Mucosa of rectum (tissue), 2 donors: ENCODE data around the gene IDH3G.

Source experiments
- H3K27ac ChIP-seq, 2 donors: one replicate each; pipeline ENCODE4 v1.7.0; 2013; ENCODE audit warnings: inconsistent platforms in 2 of 2, low read depth in 2 of 2, low read length in 2 of 2
- H3K27me3 ChIP-seq, 2 donors: one replicate each; pipeline ENCODE4 v1.7.0; 2013; ENCODE audit warnings: low read length in 2 of 2; ENCODE audit not compliant: control insufficient read depth in 2 of 2, insufficient read depth in 2 of 2
- H3K36me3 ChIP-seq, 2 donors: one replicate each; pipeline ENCODE4 v1.7.0; 2013; ENCODE audit warnings: low read length in 2 of 2; ENCODE audit not compliant: control insufficient read depth in 2 of 2, insufficient read depth in 2 of 2
- H3K4me1 ChIP-seq, 2 donors: one replicate each; pipeline ENCODE4 v1.7.0; 2013; ENCODE audit warnings: low read length in 2 of 2, mild to moderate bottlenecking in 1 of 2; ENCODE audit not compliant: control insufficient read depth in 2 of 2, insufficient read depth in 2 of 2
- H3K4me3 ChIP-seq, 2 donors: one replicate each; pipeline ENCODE4 v1.7.0; 2013; ENCODE audit warnings: low read length in 2 of 2
- H3K9ac ChIP-seq, 2 donors: one replicate each; pipeline ENCODE4 v1.7.0; 2013; ENCODE audit warnings: low read length in 2 of 2, low read depth in 1 of 2, mild to moderate bottlenecking in 1 of 2
- H3K9me3 ChIP-seq, 2 donors: one replicate each; pipeline ENCODE4 v1.7.0; 2013; ENCODE audit warnings: low read length in 2 of 2; ENCODE audit not compliant: control insufficient read depth in 2 of 2
- donor health status: healthy.
- donor health status: Normal muscosa, but diverticular disease.

IDH3G gene

GRCh38 chrX:153767674-153768055 lies 26.5 kb downstream of the IDH3G start:
- H3K9ac ChIP-seq, result no peak overlapping the region
- no peaks in the 10 kb centered on the region for H3K36me3 ChIP-seq
- H3K9me3 ChIP-seq, result no peaks in the 10 kb centered on the region
- H3K27ac ChIP-seq, result no peak overlapping the region
- H3K4me3 ChIP-seq, result no peak overlapping the region
- peaks cover 0 to 4% of the 10 kb centered on the region in 2 donors for H3K4me1 ChIP-seq
- H3K27me3 ChIP-seq, result peaks cover 0 to 1% of the 10 kb centered on the region in 2 donors

GRCh38 chrX:153766871-153767673 lies 27.1 kb downstream of the IDH3G start:
- Histone ChIP-seq H3K9ac (no peak overlapping the region), H3K9me3 (no peaks in the 10 kb centered on the region), H3K27me3 (peaks cover 0 to 1% of the 10 kb centered on the region in 2 donors), H3K27ac (no peak overlapping the region), H3K4me3 (no peak overlapping the region), H3K36me3 (no peaks in the 10 kb centered on the region), H3K4me1 (peaks cover 0 to 4% of the 10 kb centered on the region in 2 donors)

- Histone ChIP-seq H3K36me3 (no peaks in the 10 kb centered on the region), H3K27ac (peak overlapping the region in 1 of 2 donors; percentile 38), H3K9me3 (no peaks in the 10 kb centered on the region), H3K27me3 (peaks cover 0 to 4% of the 10 kb centered on the region in 2 donors), H3K9ac (no peak overlapping the region), H3K4me1 (peaks cover 0 to 4% of the 10 kb centered on the region in 2 donors), H3K4me3 (no peak overlapping the region)
Observed at GRCh38 chrX:153766098-153766817, 27.9 kb downstream of the IDH3G start.

- no peaks in the 10 kb centered on the region for H3K9me3 ChIP-seq
- H3K9ac ChIP-seq, result no peak overlapping the region
- no peak overlapping the region for H3K4me3 ChIP-seq
- H3K27me3 ChIP-seq, result peaks cover 0 to 4% of the 10 kb centered on the region in 2 donors
- no peaks in the 10 kb centered on the region for H3K36me3 ChIP-seq
- peaks cover 0 to 4% of the 10 kb centered on the region in 2 donors for H3K4me1 ChIP-seq
- H3K27ac ChIP-seq, result peak overlapping the region in 1 of 2 donors; percentile 38
Observed at GRCh38 chrX:153765138-153766079, 28.8 kb downstream of the IDH3G start.

- Histone ChIP-seq H3K36me3 (no peaks in the 10 kb centered on the region), H3K4me1 (peaks cover 0 to 4% of the 10 kb centered on the region in 2 donors), H3K27me3 (peaks cover 0 to 4% of the 10 kb centered on the region in 2 donors), H3K27ac (peak overlapping the region in 1 of 2 donors; percentile 9), H3K9ac (no peak overlapping the region), H3K9me3 (no peaks in the 10 kb centered on the region), H3K4me3 (no peak overlapping the region)
Observed at GRCh38 chrX:153764786-153765137, 29.4 kb downstream of the IDH3G start.

- Histone ChIP-seq H3K9ac (no peak within 1 kb of the TSS), H3K27ac (peak within 1 kb of the TSS in 1 of 2 donors; percentile 9), H3K9me3 (no peaks in the 10 kb centered on the region), H3K27me3 (peaks cover 0 to 4% of the 10 kb centered on the region in 2 donors), H3K36me3 (no peaks in the 10 kb centered on the region), H3K4me3 (no peak within 1 kb of the TSS), H3K4me1 (peaks cover 0 to 4% of the 10 kb centered on the region in 2 donors)
Observed at GRCh38 chrX:153763989-153764755, 30.0 kb downstream of the IDH3G start, which contains the start of gene PLXNB3. PLXNB3 (plus strand) TSS chrX:153764249; CDS start chrX:153765536, 1,287 bp downstream.

- H3K9me3 ChIP-seq, result no peaks in the 10 kb centered on the region
- H3K4me1 ChIP-seq, result peaks cover 0 to 4% of the 10 kb centered on the region in 2 donors
- peaks cover 0 to 2% of the 10 kb centered on the region in 2 donors for H3K27me3 ChIP-seq
- no peaks in the 10 kb centered on the region for H3K36me3 ChIP-seq
- H3K9ac ChIP-seq, result no peak overlapping the region
- no peak overlapping the region for H3K27ac ChIP-seq
- H3K4me3 ChIP-seq, result no peak overlapping the region
Observed at GRCh38 chrX:153763298-153763932, 30.8 kb downstream of the IDH3G start.

- Histone ChIP-seq H3K36me3 (no peaks in the 10 kb centered on the region), H3K9me3 (no peaks in the 10 kb centered on the region), H3K4me1 (peaks cover 0 to 4% of the 10 kb centered on the region in 2 donors), H3K9ac (no peak overlapping the region), H3K27ac (no peak overlapping the region), H3K4me3 (no peak overlapping the region), H3K27me3 (peaks cover 0 to 2% of the 10 kb centered on the region in 2 donors)
Observed at GRCh38 chrX:153762626-153763173, 31.5 kb downstream of the IDH3G start.

- no peak overlapping the region for H3K9ac ChIP-seq
- no peaks in the 10 kb centered on the region for H3K9me3 ChIP-seq
- peaks cover 0 to 4% of the 10 kb centered on the region in 2 donors for H3K4me1 ChIP-seq
- no peak overlapping the region for H3K27ac ChIP-seq
- H3K4me3 ChIP-seq, result no peak overlapping the region
- H3K36me3 ChIP-seq, result no peaks in the 10 kb centered on the region
- H3K27me3 ChIP-seq, result peaks cover 0 to 2% of the 10 kb centered on the region in 2 donors
Observed at GRCh38 chrX:153761863-153762262, 32.3 kb downstream of the IDH3G start.
